Osteocyte (in vitro differentiated cells): ENCODE results near the gene MEPCE. TPM values are rescaled to one million over a fixed set of nuclear protein-coding genes. Genes with fewer than 3 reads are reported as not detected.

Source experiments
- DNase-seq: peaks from one replicate; pipeline ENCODE4 v3.0.0; 2021; ENCODE audit warnings: mixed read lengths; ENCODE audit not compliant: unreplicated experiment; ENCODE audit errors: extremely low spot score
- H3K27ac Mint-ChIP-seq: one replicate; pipeline ENCODE4 v1.8.0; 2021; ENCODE audit warnings: mild to moderate bottlenecking, mixed read lengths; ENCODE audit not compliant: unreplicated experiment
- H3K27me3 Mint-ChIP-seq: one replicate; pipeline ENCODE4 v1.8.0; 2021; ENCODE audit warnings: mixed read lengths; ENCODE audit not compliant: unreplicated experiment
- H3K36me3 Mint-ChIP-seq: one replicate; pipeline ENCODE4 v1.8.0; 2021; ENCODE audit warnings: mixed read lengths; ENCODE audit not compliant: unreplicated experiment
- H3K4me1 Mint-ChIP-seq: one replicate; pipeline ENCODE4 v1.8.0; 2021; ENCODE audit warnings: mixed read lengths; ENCODE audit not compliant: unreplicated experiment
- H3K4me3 Mint-ChIP-seq: one replicate; pipeline ENCODE4 v1.8.0; 2021; ENCODE audit warnings: mild to moderate bottlenecking, moderate library complexity, mixed read lengths; ENCODE audit not compliant: unreplicated experiment
- H3K9me3 Mint-ChIP-seq: one replicate; pipeline ENCODE4 v1.8.0; 2021; ENCODE audit warnings: mixed read lengths; ENCODE audit not compliant: unreplicated experiment
- CTCF ChIP-seq: fragments of 200-600 bp; sonication (generic); IDR thresholded peaks from 2 replicates; pipeline ENCODE4 v1.5.0; 2021; ENCODE audit warnings: antibody characterized with exemption, mild to moderate bottlenecking, moderate library complexity
- total RNA-seq: library from RNA; stranded (reverse); gene quantifications from 2 replicates; pipeline ENCODE4 v1.2.1, GENCODE V29; 2021

MEPCE gene
- total RNA-seq, 1 donor from 2014 or later, result 50.0 TPM

GRCh38 chr7:100400656-100401055 is 29.0 kb upstream of the MEPCE start:
- no peak overlapping the region for H3K27ac Mint-ChIP-seq
- no peak for DNase-seq
- no peak for TF ChIP-seq CTCF
- peaks cover 6% of the 10 kb centered on the region for H3K36me3 Mint-ChIP-seq
- H3K9me3 Mint-ChIP-seq, result no peaks in the 10 kb centered on the region
- H3K4me1 Mint-ChIP-seq, result no peaks in the 10 kb centered on the region
- peaks cover 34% of the 10 kb centered on the region for H3K27me3 Mint-ChIP-seq
- no peak overlapping the region for H3K4me3 Mint-ChIP-seq

GRCh38 chr7:100401811-100402210 is 27.8 kb upstream of the MEPCE start:
- no peak for DNase-seq
- H3K36me3 Mint-ChIP-seq, result peaks cover 6% of the 10 kb centered on the region
- H3K27me3 Mint-ChIP-seq, result peaks cover 43% of the 10 kb centered on the region
- no peak overlapping the region for H3K27ac Mint-ChIP-seq
- no peak overlapping the region for H3K4me3 Mint-ChIP-seq
- TF ChIP-seq CTCF, result no peak
- H3K4me1 Mint-ChIP-seq, result no peaks in the 10 kb centered on the region
- H3K9me3 Mint-ChIP-seq, result no peaks in the 10 kb centered on the region

- no peak for DNase-seq
- Mint-ChIP-seq H3K27ac (no peak overlapping the region), H3K4me3 (no peak overlapping the region), H3K4me1 (no peaks in the 10 kb centered on the region), H3K27me3 (peaks cover 44% of the 10 kb centered on the region), H3K36me3 (peaks cover 6% of the 10 kb centered on the region), H3K9me3 (no peaks in the 10 kb centered on the region)
- no peak for TF ChIP-seq CTCF
These were observed 27.4 kb upstream of the MEPCE start for GRCh38 chr7:100402241-100402640.

GRCh38 chr7:100406767-100407166 is 22.9 kb upstream of the MEPCE start:
- Mint-ChIP-seq H3K9me3 (no peaks in the 10 kb centered on the region), H3K27me3 (peaks cover 22% of the 10 kb centered on the region)
- no peak for DNase-seq

More at GRCh38 chr7:100406767-100407166, 22.9 kb upstream of the MEPCE start:
- no peak overlapping the region for H3K4me3 Mint-ChIP-seq
- no peaks in the 10 kb centered on the region for H3K4me1 Mint-ChIP-seq
- TF ChIP-seq CTCF, result no peak
- H3K27ac Mint-ChIP-seq, result no peak overlapping the region
- peaks cover 3% of the 10 kb centered on the region for H3K36me3 Mint-ChIP-seq
